ENCODE data around the gene STX7.

The STX7 gene

DNA sequence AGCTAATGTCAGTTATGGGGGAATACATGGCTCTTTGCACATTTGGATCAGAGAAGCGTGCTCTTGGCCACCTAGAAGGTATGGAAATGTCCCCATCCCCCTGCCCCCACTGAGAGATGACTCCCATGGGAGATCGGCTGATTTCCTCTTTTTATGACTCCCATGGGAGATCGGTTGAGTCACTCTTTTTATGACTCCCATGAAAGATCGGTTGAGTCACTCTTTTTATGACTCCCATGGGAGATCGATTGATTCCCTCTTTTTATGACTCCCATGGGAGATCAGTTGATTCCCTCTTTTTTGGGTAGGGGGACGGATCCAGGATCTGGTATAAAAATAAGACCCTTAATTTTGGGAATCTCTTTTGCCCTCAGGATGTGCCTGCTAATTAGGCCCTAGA is 14.9 kb upstream of the STX7 start:
- Histone ChIP-seq H3K4me3 (ENCODE audit: low read depth, low read length) (no peak overlapping the region), H3K27me3 (ENCODE audit: control insufficient read depth, insufficient read depth, low read length) (no peaks in the 10 kb centered on the region), H3K27ac (ENCODE audit: low read depth, low read length) (no peak overlapping the region), H3K9ac (ENCODE audit: low read depth, low read length) (no peak overlapping the region), H3K36me3 (ENCODE audit: control insufficient read depth, insufficient read depth, low read length) (no peaks in the 10 kb centered on the region), H3K4me1 (ENCODE audit: control insufficient read depth, insufficient read depth, low read length) (peaks cover 9% of the 10 kb centered on the region; the same call in 1 of the 2 replicates), H3K9me3 (ENCODE audit: control insufficient read depth, insufficient read depth, low read length) (no peaks in the 10 kb centered on the region)

DNA sequence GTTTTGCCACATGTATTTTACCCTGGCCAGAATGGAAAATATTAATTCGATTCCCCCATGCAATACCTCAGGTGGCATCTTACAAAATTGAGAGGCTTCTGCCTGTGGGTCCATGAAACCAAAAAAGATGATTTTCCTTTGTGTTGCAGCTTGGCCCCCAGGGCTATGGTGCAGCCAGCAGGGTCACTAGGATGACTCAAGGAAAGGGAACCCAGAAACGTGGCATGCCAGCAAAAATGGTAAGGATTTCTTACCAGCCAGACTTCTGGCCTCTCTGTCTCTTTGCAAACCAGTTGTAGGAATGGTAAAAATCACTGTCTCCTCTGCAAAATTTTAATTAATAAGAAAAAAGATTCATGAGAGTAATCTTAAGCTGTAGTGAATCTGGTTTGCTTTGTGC is 13.5 kb upstream of the STX7 start:
- Histone ChIP-seq H3K27me3 (ENCODE audit: control insufficient read depth, insufficient read depth, low read length) (no peaks in the 10 kb centered on the region), H3K36me3 (ENCODE audit: control insufficient read depth, insufficient read depth, low read length) (no peaks in the 10 kb centered on the region), H3K4me3 (ENCODE audit: low read depth, low read length) (no peak overlapping the region), H3K9ac (ENCODE audit: low read depth, low read length) (no peak overlapping the region; the same call in 1 of the 2 replicates), H3K27ac (ENCODE audit: low read depth, low read length) (peak overlapping the region; percentile 35), H3K4me1 (ENCODE audit: control insufficient read depth, insufficient read depth, low read length) (peaks cover 9% of the 10 kb centered on the region; the same call in 1 of the 2 replicates), H3K9me3 (ENCODE audit: control insufficient read depth, insufficient read depth, low read length) (no peaks in the 10 kb centered on the region)

DNA sequence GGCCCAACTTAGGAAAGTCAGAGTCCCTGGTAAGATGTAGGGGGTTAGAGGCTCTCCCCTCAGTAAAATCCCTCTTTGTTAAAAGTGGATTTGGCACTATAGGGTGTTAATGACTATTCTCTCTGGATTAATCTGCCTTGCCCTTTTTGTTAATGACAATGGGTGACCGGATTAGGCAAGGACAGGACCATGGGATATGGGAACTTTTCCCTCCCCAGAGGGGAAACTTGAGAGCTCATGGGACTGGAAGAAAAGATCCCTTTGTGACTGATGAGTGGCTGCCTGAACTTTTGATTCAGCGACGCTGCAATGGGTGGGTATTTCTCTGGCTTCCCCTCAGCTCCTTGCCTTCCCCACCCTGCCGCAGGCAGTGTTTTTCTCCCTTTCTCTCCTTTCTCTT is 12.9 kb upstream of the STX7 start:
- no peak overlapping the region for H3K9ac ChIP-seq (ENCODE audit: low read depth, low read length)
- no peak overlapping the region for H3K4me3 ChIP-seq (ENCODE audit: low read depth, low read length)
- peak overlapping the region; percentile 35 for H3K27ac ChIP-seq (ENCODE audit: low read depth, low read length)
- peaks cover 9% of the 10 kb centered on the region; the same call in 1 of the 2 replicates for H3K4me1 ChIP-seq (ENCODE audit: control insufficient read depth, insufficient read depth, low read length)
- no peaks in the 10 kb centered on the region for H3K36me3 ChIP-seq (ENCODE audit: control insufficient read depth, insufficient read depth, low read length)
- H3K9me3 ChIP-seq (ENCODE audit: control insufficient read depth, insufficient read depth, low read length), result no peaks in the 10 kb centered on the region
- H3K27me3 ChIP-seq (ENCODE audit: control insufficient read depth, insufficient read depth, low read length), result no peaks in the 10 kb centered on the region

DNA sequence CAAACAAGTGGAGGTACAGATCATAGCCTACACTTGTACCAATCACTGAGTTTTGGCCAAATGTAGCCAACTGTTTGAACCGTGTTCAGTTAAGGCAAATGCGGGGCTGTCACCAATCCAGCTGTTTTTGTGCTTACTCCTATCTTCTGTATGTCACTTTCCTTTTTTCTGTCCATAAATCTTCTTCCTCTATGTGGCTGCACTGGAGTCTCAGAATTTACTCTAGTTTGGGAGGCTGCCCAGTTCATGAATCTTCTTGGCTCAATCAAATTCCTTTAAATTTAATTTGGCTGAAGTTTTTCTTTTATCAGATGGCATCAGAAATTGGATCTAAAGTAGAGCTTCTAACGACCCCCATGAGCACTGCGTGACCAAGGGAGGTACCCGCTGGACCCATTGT is 11.7 kb upstream of the STX7 start:
- H3K4me1 ChIP-seq (ENCODE audit: control insufficient read depth, insufficient read depth, low read length), result peaks cover 9% of the 10 kb centered on the region; the same call in 1 of the 2 replicates
- H3K9ac ChIP-seq (ENCODE audit: low read depth, low read length), result no peak overlapping the region
- H3K27ac ChIP-seq (ENCODE audit: low read depth, low read length), result no peak overlapping the region
- H3K4me3 ChIP-seq (ENCODE audit: low read depth, low read length), result no peak overlapping the region
- no peaks in the 10 kb centered on the region for H3K27me3 ChIP-seq (ENCODE audit: control insufficient read depth, insufficient read depth, low read length)
- H3K9me3 ChIP-seq (ENCODE audit: control insufficient read depth, insufficient read depth, low read length), result no peaks in the 10 kb centered on the region
- H3K36me3 ChIP-seq (ENCODE audit: control insufficient read depth, insufficient read depth, low read length), result no peaks in the 10 kb centered on the region

DNA sequence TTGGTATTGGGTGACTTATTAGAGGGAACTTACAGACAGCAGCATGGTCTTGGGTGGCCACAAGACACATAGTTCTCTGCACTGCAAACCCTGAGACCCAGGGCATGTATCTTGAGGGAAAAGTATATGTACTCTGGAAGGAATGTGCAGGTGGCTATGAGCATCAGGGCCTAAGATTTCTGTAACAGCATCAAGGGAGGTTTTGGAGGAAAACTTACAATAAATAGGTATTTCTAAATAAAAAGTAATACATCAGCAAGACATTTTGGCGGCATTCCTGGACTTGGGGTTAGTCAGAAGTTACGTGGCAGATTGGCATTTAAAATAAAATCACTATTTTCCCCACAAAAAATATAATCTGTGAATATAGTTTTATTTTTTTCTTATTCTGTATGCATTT is 8.0 kb upstream of the STX7 start:
- H3K4me1 ChIP-seq (ENCODE audit: control insufficient read depth, insufficient read depth, low read length), result peaks cover under 1% of the 10 kb centered on the region; the same call in 1 of the 2 replicates
- H3K27me3 ChIP-seq (ENCODE audit: control insufficient read depth, insufficient read depth, low read length), result no peaks in the 10 kb centered on the region
- H3K4me3 ChIP-seq (ENCODE audit: low read depth, low read length), result no peak overlapping the region
- no peak overlapping the region for H3K9ac ChIP-seq (ENCODE audit: low read depth, low read length)
- H3K9me3 ChIP-seq (ENCODE audit: control insufficient read depth, insufficient read depth, low read length), result no peaks in the 10 kb centered on the region
- H3K36me3 ChIP-seq (ENCODE audit: control insufficient read depth, insufficient read depth, low read length), result no peaks in the 10 kb centered on the region
- no peak overlapping the region for H3K27ac ChIP-seq (ENCODE audit: low read depth, low read length)

DNA sequence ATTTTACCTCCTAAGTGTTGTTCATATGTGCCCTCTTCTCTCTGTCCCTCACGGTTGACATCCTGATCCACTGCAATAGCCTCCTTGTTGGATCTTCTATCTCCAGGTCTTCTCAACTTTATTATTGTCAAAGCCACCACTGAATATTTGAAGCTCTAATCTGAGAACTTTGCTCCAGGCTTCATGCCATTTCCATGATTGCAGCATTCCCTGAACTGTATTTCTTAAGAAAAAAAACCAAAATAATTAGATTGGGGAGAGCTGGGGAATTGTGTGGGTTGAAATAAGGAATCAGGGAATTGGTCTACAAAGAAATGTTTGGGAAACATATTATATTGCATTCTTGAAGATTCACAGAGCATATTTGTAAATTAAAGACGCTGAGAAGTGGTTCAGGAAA is 2.5 kb upstream of the STX7 start:
- Histone ChIP-seq H3K9ac (ENCODE audit: low read depth, low read length) (no peak overlapping the region), H3K27me3 (ENCODE audit: control insufficient read depth, insufficient read depth, low read length) (no peaks in the 10 kb centered on the region), H3K9me3 (ENCODE audit: control insufficient read depth, insufficient read depth, low read length) (no peaks in the 10 kb centered on the region), H3K36me3 (ENCODE audit: control insufficient read depth, insufficient read depth, low read length) (no peaks in the 10 kb centered on the region), H3K4me3 (ENCODE audit: low read depth, low read length) (no peak overlapping the region), H3K4me1 (ENCODE audit: control insufficient read depth, insufficient read depth, low read length) (peaks cover 19% of the 10 kb centered on the region; the same call in 1 of the 2 replicates), H3K27ac (ENCODE audit: low read depth, low read length) (no peak overlapping the region)

DNA sequence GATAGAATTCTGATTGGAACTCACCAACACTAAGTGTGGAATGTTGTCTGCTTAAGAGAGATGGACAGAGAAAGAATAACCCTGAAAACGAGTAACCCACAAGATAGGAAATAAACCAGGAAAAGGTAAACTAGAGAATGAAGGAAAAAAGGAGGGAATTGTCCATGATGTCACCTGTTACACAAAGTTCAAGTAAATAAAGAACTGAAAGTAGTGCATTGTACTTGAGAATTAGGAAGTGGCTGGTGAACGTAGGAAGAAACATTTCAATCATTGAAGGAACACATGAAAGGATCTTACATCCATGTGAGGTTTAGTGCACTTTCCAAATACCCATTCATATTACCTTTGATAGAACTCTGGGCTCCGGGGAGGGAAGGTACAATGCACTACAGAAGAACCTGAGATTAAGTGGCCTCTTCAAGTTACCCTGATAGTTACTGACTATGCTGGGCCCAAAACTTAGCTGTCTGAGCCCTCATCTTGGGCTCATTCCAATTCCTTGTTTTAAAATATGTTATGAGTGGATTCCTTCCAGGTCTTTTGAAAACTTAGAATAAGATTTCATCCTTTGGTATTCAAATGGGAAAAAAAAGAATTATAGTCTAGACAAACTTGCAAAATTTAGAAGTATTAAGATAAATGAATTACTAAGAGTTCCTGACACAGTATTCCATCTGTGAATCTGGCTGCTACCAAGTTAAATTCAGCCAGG is 1.1 kb upstream of the STX7 start:
- Histone ChIP-seq H3K9me3 (ENCODE audit: control insufficient read depth, insufficient read depth, low read length) (no peaks in the 10 kb centered on the region), H3K36me3 (ENCODE audit: control insufficient read depth, insufficient read depth, low read length) (no peaks in the 10 kb centered on the region), H3K27ac (ENCODE audit: low read depth, low read length) (peak overlapping the region; percentile 5), H3K9ac (ENCODE audit: low read depth, low read length) (no peak overlapping the region), H3K4me3 (ENCODE audit: low read depth, low read length) (no peak overlapping the region), H3K4me1 (ENCODE audit: control insufficient read depth, insufficient read depth, low read length) (peaks cover 24% of the 10 kb centered on the region; the same call in 1 of the 2 replicates), H3K27me3 (ENCODE audit: control insufficient read depth, insufficient read depth, low read length) (no peaks in the 10 kb centered on the region)

DNA sequence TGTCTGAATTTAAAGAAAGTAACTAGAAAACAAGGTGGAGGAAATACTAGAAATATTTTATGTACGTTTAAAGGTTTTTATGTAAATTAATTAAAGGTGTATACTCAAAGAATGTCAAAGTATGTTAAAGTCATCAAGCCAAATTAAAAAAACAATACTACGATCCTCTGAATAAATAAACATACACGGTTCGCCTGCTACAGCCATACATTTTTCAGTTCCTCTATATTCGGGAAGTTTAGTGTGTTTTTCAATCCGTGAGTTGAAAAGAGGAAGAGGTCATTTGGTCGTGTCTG is 626 bp downstream of the STX7 start:
- Histone ChIP-seq H3K4me3 (ENCODE audit: low read depth, low read length) (peak overlapping the region; percentile 86), H3K27ac (ENCODE audit: low read depth, low read length) (peak overlapping the region; percentile 40), H3K27me3 (ENCODE audit: control insufficient read depth, insufficient read depth, low read length) (no peaks in the 10 kb centered on the region), H3K9me3 (ENCODE audit: control insufficient read depth, insufficient read depth, low read length) (no peaks in the 10 kb centered on the region), H3K36me3 (ENCODE audit: control insufficient read depth, insufficient read depth, low read length) (no peaks in the 10 kb centered on the region; the same call in 1 of the 2 replicates), H3K4me1 (ENCODE audit: control insufficient read depth, insufficient read depth, low read length) (peaks cover 24% of the 10 kb centered on the region; the same call in 1 of the 2 replicates), H3K9ac (ENCODE audit: low read depth, low read length) (peak overlapping the region; percentile 61; the same call in 1 of the 2 replicates)

DNA sequence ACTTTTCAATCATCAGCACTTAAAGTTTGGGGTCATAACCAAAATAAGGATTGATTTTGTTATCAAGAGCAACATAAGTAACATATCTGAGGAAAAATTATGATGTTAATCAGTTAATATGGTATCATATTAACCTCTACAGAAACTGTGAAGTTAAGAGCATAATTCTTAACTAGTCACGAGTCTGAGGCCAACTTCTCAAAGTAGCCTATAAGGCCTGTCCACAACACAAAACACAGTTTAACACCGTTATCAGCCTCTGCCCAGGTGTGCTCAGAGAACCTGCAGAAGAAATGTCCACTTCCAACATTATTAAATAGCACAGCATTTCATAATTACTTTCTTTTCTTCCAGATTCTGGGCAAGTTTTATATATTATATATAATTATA is 1.1 kb downstream of the STX7 start:
- Histone ChIP-seq H3K9ac (ENCODE audit: low read depth, low read length) (no peak overlapping the region), H3K4me1 (ENCODE audit: control insufficient read depth, insufficient read depth, low read length) (peaks cover 24% of the 10 kb centered on the region; the same call in 1 of the 2 replicates), H3K9me3 (ENCODE audit: control insufficient read depth, insufficient read depth, low read length) (no peaks in the 10 kb centered on the region), H3K27me3 (ENCODE audit: control insufficient read depth, insufficient read depth, low read length) (no peaks in the 10 kb centered on the region), H3K36me3 (ENCODE audit: control insufficient read depth, insufficient read depth, low read length) (no peaks in the 10 kb centered on the region; the same call in 1 of the 2 replicates), H3K4me3 (ENCODE audit: low read depth, low read length) (peak overlapping the region; percentile 86), H3K27ac (ENCODE audit: low read depth, low read length) (no peak overlapping the region)

DNA sequence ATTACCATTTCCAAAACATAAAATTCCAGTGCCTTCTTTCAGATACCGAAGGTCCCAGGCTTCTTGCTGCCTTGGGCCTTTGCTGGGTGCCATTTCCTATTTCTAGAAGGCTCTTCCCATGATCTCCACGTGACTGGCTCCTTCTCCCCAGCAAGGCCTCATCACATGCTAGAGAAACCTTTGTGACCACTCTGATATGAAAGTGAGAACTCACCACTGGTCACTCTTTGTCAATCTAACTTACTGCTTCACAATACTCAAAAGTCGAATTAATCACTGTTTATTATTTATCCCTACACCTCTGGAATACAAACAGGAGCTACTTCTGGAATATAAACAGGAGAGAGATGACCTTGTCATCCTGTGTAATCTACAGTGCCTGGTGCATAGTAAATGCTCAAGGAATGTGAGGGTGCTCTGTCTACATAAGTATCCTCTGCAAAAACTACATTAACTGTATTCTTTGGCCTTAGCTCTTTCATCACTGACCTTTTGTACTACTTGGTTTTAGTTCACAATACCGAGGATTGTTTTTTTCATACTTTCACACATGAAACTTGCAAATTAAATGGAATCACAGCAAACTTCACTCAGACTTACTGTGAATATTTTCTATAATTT is 1.6 kb downstream of the STX7 start:
- Histone ChIP-seq H3K27me3 (ENCODE audit: control insufficient read depth, insufficient read depth, low read length) (no peaks in the 10 kb centered on the region), H3K9me3 (ENCODE audit: control insufficient read depth, insufficient read depth, low read length) (no peaks in the 10 kb centered on the region), H3K36me3 (ENCODE audit: control insufficient read depth, insufficient read depth, low read length) (no peaks in the 10 kb centered on the region; the same call in 1 of the 2 replicates), H3K4me1 (ENCODE audit: control insufficient read depth, insufficient read depth, low read length) (peaks cover 24% of the 10 kb centered on the region; the same call in 1 of the 2 replicates), H3K27ac (ENCODE audit: low read depth, low read length) (no peak overlapping the region), H3K4me3 (ENCODE audit: low read depth, low read length) (peak overlapping the region; percentile 86), H3K9ac (ENCODE audit: low read depth, low read length) (no peak overlapping the region)

All from HUES48 (cell line).